ENCODE data around the gene LAPTM4A.

- TF ChIP-seq, protein P1, sequence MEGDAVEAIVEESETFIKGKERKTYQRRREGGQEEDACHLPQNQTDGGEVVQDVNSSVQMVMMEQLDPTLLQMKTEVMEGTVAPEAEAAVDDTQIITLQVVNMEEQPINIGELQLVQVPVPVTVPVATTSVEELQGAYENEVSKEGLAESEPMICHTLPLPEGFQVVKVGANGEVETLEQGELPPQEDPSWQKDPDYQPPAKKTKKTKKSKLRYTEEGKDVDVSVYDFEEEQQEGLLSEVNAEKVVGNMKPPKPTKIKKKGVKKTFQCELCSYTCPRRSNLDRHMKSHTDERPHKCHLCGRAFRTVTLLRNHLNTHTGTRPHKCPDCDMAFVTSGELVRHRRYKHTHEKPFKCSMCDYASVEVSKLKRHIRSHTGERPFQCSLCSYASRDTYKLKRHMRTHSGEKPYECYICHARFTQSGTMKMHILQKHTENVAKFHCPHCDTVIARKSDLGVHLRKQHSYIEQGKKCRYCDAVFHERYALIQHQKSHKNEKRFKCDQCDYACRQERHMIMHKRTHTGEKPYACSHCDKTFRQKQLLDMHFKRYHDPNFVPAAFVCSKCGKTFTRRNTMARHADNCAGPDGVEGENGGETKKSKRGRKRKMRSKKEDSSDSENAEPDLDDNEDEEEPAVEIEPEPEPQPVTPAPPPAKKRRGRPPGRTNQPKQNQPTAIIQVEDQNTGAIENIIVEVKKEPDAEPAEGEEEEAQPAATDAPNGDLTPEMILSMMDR (conservative IDR thresholded peaks at IDR 0.05; ENCODE audit: low read depth, low read length) = no peak
- TF ChIP-seq, protein P2, sequence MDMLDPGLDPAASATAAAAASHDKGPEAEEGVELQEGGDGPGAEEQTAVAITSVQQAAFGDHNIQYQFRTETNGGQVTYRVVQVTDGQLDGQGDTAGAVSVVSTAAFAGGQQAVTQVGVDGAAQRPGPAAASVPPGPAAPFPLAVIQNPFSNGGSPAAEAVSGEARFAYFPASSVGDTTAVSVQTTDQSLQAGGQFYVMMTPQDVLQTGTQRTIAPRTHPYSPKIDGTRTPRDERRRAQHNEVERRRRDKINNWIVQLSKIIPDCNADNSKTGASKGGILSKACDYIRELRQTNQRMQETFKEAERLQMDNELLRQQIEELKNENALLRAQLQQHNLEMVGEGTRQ (IDR thresholded peaks at IDR 0.05; ENCODE audit: low read depth, low read length) = no peak
- no peak for TF ChIP-seq POLR2A (IDR thresholded peaks at IDR 0.05; ENCODE audit: low read depth, low read length)
- no peak for TF ChIP-seq RFX5 (IDR thresholded peaks at IDR 0.05; ENCODE audit: low read depth, low read length)
- TF ChIP-seq RAD21 (IDR thresholded peaks at IDR 0.05; ENCODE audit: low read length) = no peak
- no peak for TF ChIP-seq BHLHE40 (IDR thresholded peaks at IDR 0.05; ENCODE audit: low read depth, low read length)
- no peak for TF ChIP-seq FOS (IDR thresholded peaks at IDR 0.05; ENCODE audit: low read depth, low read length)
- no peak for TF ChIP-seq RCOR1 (IDR thresholded peaks at IDR 0.05; ENCODE audit: insufficient replicate concordance, low read length)
- no peak for TF ChIP-seq SMC3 (IDR thresholded peaks at IDR 0.05; ENCODE audit: low read depth, low read length)
- no peak for TF ChIP-seq MAZ (IDR thresholded peaks at IDR 0.05; ENCODE audit: borderline replicate concordance, low read depth, low read length)
- 0 out of 2 replicates have a peak, but pooled peaks have one; percentile 34 for TF ChIP-seq CEBPB (IDR thresholded peaks at IDR 0.05; ENCODE audit: low read depth, low read length)
- TF ChIP-seq ELK1 (IDR thresholded peaks at IDR 0.05; ENCODE audit: borderline replicate concordance, low read depth, low read length) = no peak
These were observed 62.1 kb downstream of the LAPTM4A start for GRCh38 chr2:19989342-19989666.
